ENCODE data around the gene DNAH2.

DNAH2 gene

DNA sequence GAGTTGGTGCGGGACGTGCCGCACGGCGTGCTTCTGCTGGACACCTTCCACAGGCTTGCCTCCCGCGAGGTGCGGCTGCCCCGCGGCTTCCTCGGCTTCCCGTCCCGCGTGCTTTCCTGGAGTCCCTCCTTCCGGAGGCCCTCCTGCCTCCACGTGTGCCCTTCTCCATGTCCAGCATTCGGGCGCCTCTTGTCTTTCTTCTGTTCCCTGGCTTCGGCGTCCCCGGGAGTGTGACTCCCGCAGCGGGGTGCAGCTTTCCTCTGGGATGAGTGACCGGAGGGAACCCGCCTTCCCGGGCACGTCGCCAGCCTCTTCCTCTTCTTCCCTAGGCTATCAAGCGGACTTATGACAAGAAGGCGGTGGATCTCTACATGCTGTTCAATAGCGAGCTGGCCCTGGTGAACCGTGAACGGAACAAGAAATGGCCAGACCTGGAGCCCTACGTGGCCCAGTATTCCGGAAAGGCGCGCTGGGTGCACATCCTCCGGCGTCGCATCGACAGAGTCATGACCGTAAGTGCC lies 23.0 kb downstream of the DNAH2 start:
- no peak for TF ChIP-seq EZH2 (IDR thresholded peaks at IDR 0.05; ENCODE audit: borderline replicate concordance, low read length)
- TF ChIP-seq, protein P1, sequence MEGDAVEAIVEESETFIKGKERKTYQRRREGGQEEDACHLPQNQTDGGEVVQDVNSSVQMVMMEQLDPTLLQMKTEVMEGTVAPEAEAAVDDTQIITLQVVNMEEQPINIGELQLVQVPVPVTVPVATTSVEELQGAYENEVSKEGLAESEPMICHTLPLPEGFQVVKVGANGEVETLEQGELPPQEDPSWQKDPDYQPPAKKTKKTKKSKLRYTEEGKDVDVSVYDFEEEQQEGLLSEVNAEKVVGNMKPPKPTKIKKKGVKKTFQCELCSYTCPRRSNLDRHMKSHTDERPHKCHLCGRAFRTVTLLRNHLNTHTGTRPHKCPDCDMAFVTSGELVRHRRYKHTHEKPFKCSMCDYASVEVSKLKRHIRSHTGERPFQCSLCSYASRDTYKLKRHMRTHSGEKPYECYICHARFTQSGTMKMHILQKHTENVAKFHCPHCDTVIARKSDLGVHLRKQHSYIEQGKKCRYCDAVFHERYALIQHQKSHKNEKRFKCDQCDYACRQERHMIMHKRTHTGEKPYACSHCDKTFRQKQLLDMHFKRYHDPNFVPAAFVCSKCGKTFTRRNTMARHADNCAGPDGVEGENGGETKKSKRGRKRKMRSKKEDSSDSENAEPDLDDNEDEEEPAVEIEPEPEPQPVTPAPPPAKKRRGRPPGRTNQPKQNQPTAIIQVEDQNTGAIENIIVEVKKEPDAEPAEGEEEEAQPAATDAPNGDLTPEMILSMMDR (IDR thresholded peaks at IDR 0.05; ENCODE audit: low read length), result no peak
- no peaks in the 10 kb centered on the region for H3K9me3 ChIP-seq (ENCODE audit: low read length)
- no peak overlapping the region for H2AFZ ChIP-seq (ENCODE audit: low read length)
- H3K9ac ChIP-seq (ENCODE audit: low read length), result no peak overlapping the region
- no peaks in the 10 kb centered on the region for H3K79me2 ChIP-seq (ENCODE audit: insufficient read depth, low read length)
- 0 out of 2 replicates have a peak, but pooled peaks cover 4% of the 10 kb centered on the region for H3K27me3 ChIP-seq (ENCODE audit: insufficient read depth, low read length)
- no peak overlapping the region for H3K4me3 ChIP-seq (ENCODE audit: low read depth, low read length, poor library complexity, severe bottlenecking)
- H3K27ac ChIP-seq (ENCODE audit: low read depth, low read length, poor library complexity, severe bottlenecking), result no peak overlapping the region
- H3K9me2 ChIP-seq (ENCODE audit: low read depth, low read length), result no peaks in the 10 kb centered on the region
- H3K4me1 ChIP-seq (ENCODE audit: insufficient read depth, low read length, severe bottlenecking), result peaks cover 8% of the 10 kb centered on the region
- no peak overlapping the region for H3K4me2 ChIP-seq (ENCODE audit: low read length)
- no peaks in the 10 kb centered on the region for H3K36me3 ChIP-seq (ENCODE audit: insufficient read depth, low read length)
- H4K20me1 ChIP-seq (ENCODE audit: insufficient read depth, low read length), result no peaks in the 10 kb centered on the region
- H3F3A ChIP-seq (ENCODE audit: insufficient read depth, low read length), result no peaks in the 10 kb centered on the region

DNA sequence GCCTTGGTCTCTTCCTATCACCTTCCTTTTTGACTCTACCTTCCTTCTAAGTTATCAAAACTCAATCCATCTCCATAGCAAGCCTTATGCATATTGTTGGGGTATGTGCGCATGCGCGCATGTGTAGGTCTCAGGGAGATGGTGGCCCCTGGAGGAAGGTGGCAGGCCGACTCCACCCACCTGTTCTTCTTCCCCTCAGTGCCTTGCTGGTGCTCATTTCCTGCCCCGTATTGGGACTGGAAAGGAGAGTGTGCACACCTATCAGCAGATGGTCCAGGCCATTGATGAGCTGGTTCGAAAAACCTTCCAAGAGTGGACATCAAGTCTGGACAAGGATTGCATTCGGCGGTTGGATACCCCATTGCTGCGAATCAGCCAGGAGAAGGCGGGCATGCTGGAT lies 25.2 kb downstream of the DNAH2 start:
- peak overlapping the region; percentile 49 for H3K4me3 ChIP-seq (ENCODE audit: low read depth, low read length, poor library complexity, severe bottlenecking)
- H3F3A ChIP-seq (ENCODE audit: insufficient read depth, low read length), result no peaks in the 10 kb centered on the region
- no peak overlapping the region for H3K27ac ChIP-seq (ENCODE audit: low read depth, low read length, poor library complexity, severe bottlenecking)
- TF ChIP-seq, protein P1 (IDR thresholded peaks at IDR 0.05; ENCODE audit: low read length), result no peak
- no peak for TF ChIP-seq EZH2 (IDR thresholded peaks at IDR 0.05; ENCODE audit: borderline replicate concordance, low read length)
- peak overlapping the region; percentile 28; the same call in 1 of the 2 replicates for H2AFZ ChIP-seq (ENCODE audit: low read length)
- peak overlapping the region; percentile 57 for H3K4me2 ChIP-seq (ENCODE audit: low read length)
- no peaks in the 10 kb centered on the region for H3K27me3 ChIP-seq (ENCODE audit: insufficient read depth, low read length)
- H3K9ac ChIP-seq (ENCODE audit: low read length), result peak overlapping the region; percentile 32; the same call in 1 of the 2 replicates
- no peaks in the 10 kb centered on the region for H3K9me3 ChIP-seq (ENCODE audit: low read length)
- H3K9me2 ChIP-seq (ENCODE audit: low read depth, low read length), result no peaks in the 10 kb centered on the region
- H3K79me2 ChIP-seq (ENCODE audit: insufficient read depth, low read length), result no peaks in the 10 kb centered on the region
- peaks cover 8% of the 10 kb centered on the region for H3K4me1 ChIP-seq (ENCODE audit: insufficient read depth, low read length, severe bottlenecking)
- H4K20me1 ChIP-seq (ENCODE audit: insufficient read depth, low read length), result no peaks in the 10 kb centered on the region
- no peaks in the 10 kb centered on the region for H3K36me3 ChIP-seq (ENCODE audit: insufficient read depth, low read length)

- H4K20me1 ChIP-seq (ENCODE audit: insufficient read depth, low read length), result no peaks in the 10 kb centered on the region
- H3K27me3 ChIP-seq (ENCODE audit: insufficient read depth, low read length), result no peaks in the 10 kb centered on the region
- H3K4me1 ChIP-seq (ENCODE audit: insufficient read depth, low read length, severe bottlenecking), result peaks cover 8% of the 10 kb centered on the region
- H3K36me3 ChIP-seq (ENCODE audit: insufficient read depth, low read length), result no peaks in the 10 kb centered on the region
- no peak overlapping the region for H3K4me2 ChIP-seq (ENCODE audit: low read length)
- no peaks in the 10 kb centered on the region for H3F3A ChIP-seq (ENCODE audit: insufficient read depth, low read length)
- no peak overlapping the region for H3K4me3 ChIP-seq (ENCODE audit: low read depth, low read length, poor library complexity, severe bottlenecking)
- H3K27ac ChIP-seq (ENCODE audit: low read depth, low read length, poor library complexity, severe bottlenecking), result no peak overlapping the region
- no peaks in the 10 kb centered on the region for H3K9me3 ChIP-seq (ENCODE audit: low read length)
- no peaks in the 10 kb centered on the region for H3K79me2 ChIP-seq (ENCODE audit: insufficient read depth, low read length)
- no peak overlapping the region for H2AFZ ChIP-seq (ENCODE audit: low read length)
- TF ChIP-seq, protein P1 (IDR thresholded peaks at IDR 0.05; ENCODE audit: low read length), result no peak
- no peak for TF ChIP-seq EZH2 (IDR thresholded peaks at IDR 0.05; ENCODE audit: borderline replicate concordance, low read length)
- no peak overlapping the region for H3K9ac ChIP-seq (ENCODE audit: low read length)
- no peaks in the 10 kb centered on the region for H3K9me2 ChIP-seq (ENCODE audit: low read depth, low read length)
Observed at GRCh38 chr17:7744416-7744815, 26.9 kb downstream of the DNAH2 start.
